Osteoblast (primary cell): ENCODE data around the gene ANKRD44. TPM values are rescaled to one million over a fixed set of nuclear protein-coding genes. Genes with fewer than 3 reads are reported as not detected.

Experiments used
- DNase-seq: peaks from one replicate; pipeline ENCODE4 v3.0.0; 2011; ENCODE audit warnings: low spot score, mixed read lengths; ENCODE audit not compliant: insufficient read length; ENCODE audit errors: missing footprints
- H2AFZ ChIP-seq: 2 replicates; pipeline ENCODE4 v1.6.0; 2011; ENCODE audit warnings: mild to moderate bottlenecking, low read length
- H3K27ac ChIP-seq: 2 replicates; pipeline ENCODE4 v1.5.1; 2011; ENCODE audit warnings: mild to moderate bottlenecking, low read depth, low read length, moderate library complexity
- H3K27me3 ChIP-seq: 2 replicates; pipeline ENCODE4 v1.6.0; 2012; ENCODE audit warnings: mild to moderate bottlenecking, control low read depth, inconsistent platforms, low read length, moderate library complexity; ENCODE audit not compliant: insufficient read depth
- H3K36me3 ChIP-seq: 2 replicates; pipeline ENCODE4 v1.5.1; 2011; ENCODE audit warnings: mild to moderate bottlenecking, low read length, control low read depth, moderate library complexity; ENCODE audit not compliant: insufficient read depth
- H3K4me1 ChIP-seq: 2 replicates; pipeline ENCODE4 v1.5.1; 2011; ENCODE audit warnings: mild to moderate bottlenecking, low read length, control low read depth, moderate library complexity; ENCODE audit not compliant: insufficient read depth
- H3K4me2 ChIP-seq: 2 replicates; pipeline ENCODE4 v1.6.0; 2011; ENCODE audit warnings: mild to moderate bottlenecking, low read length; ENCODE audit not compliant: insufficient read depth
- H3K4me3 ChIP-seq: fragments of 200-600 bp; sonication (generic); 3 replicates; pipeline ENCODE4 v1.5.1; 2012; ENCODE audit warnings: mild to moderate bottlenecking, low read length, inconsistent platforms; ENCODE audit not compliant: insufficient read depth
- H3K79me2 ChIP-seq: 2 replicates; pipeline ENCODE4 v1.6.0; 2012; ENCODE audit warnings: mild to moderate bottlenecking, low read length, control low read depth, inconsistent platforms; ENCODE audit not compliant: insufficient read depth
- H3K9me3 ChIP-seq: 2 replicates; pipeline ENCODE4 v1.5.1; 2011; ENCODE audit warnings: low read depth, low read length, control low read depth
- H4K20me1 ChIP-seq: 2 replicates; pipeline ENCODE4 v1.6.0; 2012; ENCODE audit warnings: mild to moderate bottlenecking, low read length, control low read depth; ENCODE audit not compliant: insufficient read depth
- CTCF ChIP-seq: IDR thresholded peaks from 2 replicates; pipeline ENCODE4 v1.5.1; 2011; ENCODE audit warnings: mild to moderate bottlenecking, low read depth, low read length, moderate library complexity; ENCODE audit errors: extremely low read depth
- total RNA-seq: library from RNA; depleted of rRNA; stranded (reverse); fragments of >200 nt; gene quantifications from 2 replicates; pipeline ENCODE4 v1.2.3, GENCODE V29; 2012

Gene ANKRD44
- total RNA-seq, 1 donor = 44.5 TPM

GRCh38 chr2:196980001-196980400 is 330.6 kb downstream of the ANKRD44 start:
- Histone ChIP-seq H3K36me3 (no peaks in the 10 kb centered on the region), H2AFZ (no peak overlapping the region), H3K9me3 (no peaks in the 10 kb centered on the region), H3K4me2 (no peak overlapping the region), H3K27ac (no peak overlapping the region), H4K20me1 (no peaks in the 10 kb centered on the region), H3K79me2 (no peaks in the 10 kb centered on the region), H3K27me3 (no peaks in the 10 kb centered on the region), H3K4me1 (peaks cover 11% of the 10 kb centered on the region), H3K4me3 (no peak overlapping the region)
- DNase-seq = no peak
- TF ChIP-seq CTCF = no peak

GRCh38 chr2:196977507-196977906 is 333.1 kb downstream of the ANKRD44 start:
- no peak overlapping the region for H3K4me2 ChIP-seq
- H3K79me2 ChIP-seq = no peaks in the 10 kb centered on the region
- H3K9me3 ChIP-seq = no peaks in the 10 kb centered on the region
- no peaks in the 10 kb centered on the region for H3K4me1 ChIP-seq
- DNase-seq = no peak
- no peak overlapping the region for H2AFZ ChIP-seq
- no peak for TF ChIP-seq CTCF
- H4K20me1 ChIP-seq = no peaks in the 10 kb centered on the region
- H3K27me3 ChIP-seq = no peaks in the 10 kb centered on the region
- no peak overlapping the region for H3K4me3 ChIP-seq
- no peak overlapping the region for H3K27ac ChIP-seq
- H3K36me3 ChIP-seq = no peaks in the 10 kb centered on the region

- Histone ChIP-seq H2AFZ (no peak overlapping the region), H4K20me1 (no peaks in the 10 kb centered on the region), H3K79me2 (no peaks in the 10 kb centered on the region), H3K4me2 (no peak overlapping the region), H3K36me3 (no peaks in the 10 kb centered on the region), H3K4me3 (no peak overlapping the region), H3K9me3 (no peaks in the 10 kb centered on the region), H3K27me3 (no peaks in the 10 kb centered on the region), H3K27ac (no peak overlapping the region), H3K4me1 (no peaks in the 10 kb centered on the region)
- TF ChIP-seq CTCF = no peak
- no peak for DNase-seq
Measured at GRCh38 chr2:196974970-196975369, 335.6 kb downstream of the ANKRD44 start.

- Histone ChIP-seq H3K4me1 (peaks cover 7% of the 10 kb centered on the region), H3K36me3 (no peaks in the 10 kb centered on the region), H3K4me2 (no peak overlapping the region), H3K27ac (no peak overlapping the region), H4K20me1 (no peaks in the 10 kb centered on the region), H2AFZ (no peak overlapping the region), H3K4me3 (no peak overlapping the region), H3K79me2 (no peaks in the 10 kb centered on the region), H3K9me3 (no peaks in the 10 kb centered on the region), H3K27me3 (no peaks in the 10 kb centered on the region)
- TF ChIP-seq CTCF = no peak
- DNase-seq = no peak
Measured at GRCh38 chr2:196971574-196972279, 338.9 kb downstream of the ANKRD44 start.
